HG03064 (cell line): ENCODE results near the gene RAB11B.
"Not testable (repeated sequence)": the region's sequence is repeated elsewhere in the genome, so short reads cannot be mapped to it uniquely, and the experiment has no call there.

Experiments
- ATAC-seq: cut with Tn5 transposase; IDR thresholded peaks from one replicate; pipeline ENCODE4 v1.9.1; 2021; ENCODE audit warnings: low read depth; ENCODE audit not compliant: unreplicated experiment

Gene RAB11B

DNA sequence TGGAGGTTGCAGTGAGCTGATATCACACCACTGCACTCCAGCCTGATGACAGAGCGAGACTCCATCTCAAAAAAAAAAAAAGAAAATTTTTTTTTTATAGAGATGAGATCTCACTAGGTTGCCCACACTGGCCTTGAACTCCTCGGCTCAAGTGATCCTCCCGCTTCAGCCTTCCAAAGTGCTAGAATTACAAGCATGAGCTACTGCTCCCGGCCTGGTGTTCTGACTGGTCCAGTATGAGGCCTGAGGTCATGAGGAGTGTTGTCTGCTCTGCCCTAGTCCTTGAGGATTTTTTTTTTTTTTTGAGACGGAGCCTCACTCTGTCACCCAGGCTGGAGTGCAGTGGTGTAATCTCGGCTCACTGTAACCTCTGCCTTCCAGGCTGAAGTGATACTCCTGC is 35.2 kb downstream of the RAB11B start:
- not testable (repeated sequence) for ATAC-seq

DNA sequence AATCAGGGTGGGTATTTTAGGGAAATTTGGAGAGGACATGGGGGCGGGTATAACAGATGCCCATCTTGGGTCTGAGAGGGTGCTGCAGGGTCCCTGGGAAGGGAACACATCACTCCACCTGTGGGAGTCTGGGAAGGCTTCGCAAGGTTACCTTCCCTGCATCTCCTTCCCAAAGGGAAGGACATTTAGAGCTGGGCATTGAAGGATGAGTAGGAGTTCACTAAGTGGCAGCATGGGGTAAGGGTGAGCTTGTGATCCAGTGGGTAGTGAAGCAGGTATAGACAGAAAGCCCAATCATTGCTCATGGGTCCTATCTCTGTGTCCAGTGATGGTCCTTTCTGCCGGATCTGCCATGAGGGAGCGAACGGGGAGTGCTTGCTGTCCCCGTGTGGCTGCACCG is 36.1 kb downstream of the RAB11B start:
- ATAC-seq = no peak

GRCh38 chr19:8429044-8429443 is 38.9 kb downstream of the RAB11B start:
- no peak for ATAC-seq

- ATAC-seq = no peak
Measured at GRCh38 chr19:8429826-8430225, 39.7 kb downstream of the RAB11B start.

- ATAC-seq = no peak
Measured at GRCh38 chr19:8430650-8431049, 40.5 kb downstream of the RAB11B start.

DNA sequence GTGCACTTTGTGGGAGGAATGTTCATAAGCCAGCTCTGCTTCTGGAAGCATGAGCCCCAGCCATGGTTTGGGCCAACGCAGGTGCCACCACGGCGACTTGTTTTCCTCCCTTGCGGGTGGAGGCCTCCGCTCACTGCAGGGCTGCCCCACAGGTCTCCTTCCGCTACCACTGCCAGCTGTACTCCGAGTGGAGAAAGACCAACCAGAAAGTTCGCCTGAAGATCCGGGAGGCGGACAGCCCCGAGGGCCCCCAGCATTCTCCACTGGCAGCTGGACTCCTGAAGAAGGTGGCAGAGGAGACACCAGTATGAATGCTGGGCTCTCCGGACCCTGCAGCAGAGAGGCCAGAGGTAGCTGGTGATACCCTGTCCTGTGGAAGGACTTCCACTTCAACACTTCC is 48.1 kb downstream of the RAB11B start:
- no peak for ATAC-seq

GRCh38 chr19:8441725-8442544 is 51.8 kb downstream of the RAB11B start:
- no peak for ATAC-seq

DNA sequence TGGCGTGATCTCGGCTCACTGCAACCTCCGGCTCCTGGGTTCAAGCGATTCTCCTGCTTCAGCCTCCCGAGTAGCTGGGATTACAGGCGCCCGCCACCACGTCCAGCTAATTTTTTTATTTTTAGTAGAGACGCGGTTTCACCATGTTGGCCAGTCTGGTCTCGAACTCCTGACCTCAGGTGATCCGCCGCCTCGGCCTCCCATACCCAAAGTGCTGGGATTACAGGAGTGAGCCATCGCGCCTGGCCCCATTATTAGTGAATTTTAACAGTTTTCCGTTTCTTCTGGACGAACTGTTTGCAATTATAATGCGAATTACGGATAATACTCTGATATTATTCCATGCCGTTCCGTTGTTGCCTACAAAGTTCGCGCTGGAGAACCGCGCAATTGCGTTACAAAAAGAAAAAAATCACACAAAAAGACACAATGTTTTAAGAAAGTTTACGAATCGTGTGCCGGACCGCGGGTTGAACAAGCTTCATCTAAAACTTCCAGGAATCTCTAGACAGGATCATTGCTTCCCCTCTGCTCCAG is 54.0 kb downstream of the RAB11B start:
- not testable (repeated sequence) for ATAC-seq

DNA sequence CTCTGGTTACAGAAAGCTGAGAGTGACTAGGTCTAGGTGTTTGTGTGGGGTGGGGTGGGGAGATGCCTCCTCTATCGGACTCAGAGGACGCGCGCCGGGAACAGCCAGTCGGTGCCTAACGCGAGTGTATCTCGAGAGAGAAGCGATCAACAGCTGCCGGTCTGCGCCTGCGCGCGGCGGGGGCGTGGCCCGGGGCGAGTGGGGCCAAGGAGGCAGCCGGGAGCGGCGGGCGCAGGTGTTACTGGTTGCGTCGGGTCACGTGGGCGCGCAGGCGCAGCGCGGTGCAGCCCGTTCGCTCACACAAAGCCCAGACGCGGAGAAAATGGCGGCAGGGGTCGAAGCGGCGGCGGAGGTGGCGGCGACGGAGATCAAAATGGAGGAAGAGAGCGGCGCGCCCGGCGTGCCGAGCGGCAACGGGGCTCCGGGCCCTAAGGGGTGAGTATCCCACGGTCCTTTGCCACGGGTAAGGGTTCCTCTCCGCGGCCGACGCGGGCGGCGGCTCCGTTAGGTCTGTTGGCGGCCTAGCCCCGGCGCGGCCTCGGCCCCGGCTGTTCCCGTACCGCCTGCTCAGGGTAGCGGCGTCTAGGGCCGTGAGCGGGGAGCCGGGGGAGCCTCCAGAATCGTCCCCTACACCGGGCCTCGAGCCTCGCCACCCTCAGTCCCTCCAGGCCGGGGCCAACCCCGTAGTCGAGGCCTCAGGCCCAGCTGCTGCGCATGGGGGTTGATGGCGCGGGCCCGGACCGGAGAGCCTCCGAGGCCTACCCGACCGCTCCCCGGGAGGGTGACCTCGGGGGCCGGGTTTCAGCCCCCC is 54.7 kb downstream of the RAB11B start, which contains the start of gene HNRNPM:
Gene HNRNPM (plus strand): TSS at position 299 of the 811 bp plus-strand sequence. CDS start 24 bp downstream, at position 323.
- ATAC-seq = peak; percentile 78

GRCh38 chr19:8445488-8446001 is 55.4 kb downstream of the RAB11B start:
- ATAC-seq = peak; percentile 27

GRCh38 chr19:8446061-8446709 is 56.0 kb downstream of the RAB11B start:
- no peak for ATAC-seq

- no peak for ATAC-seq
Measured at GRCh38 chr19:8449830-8450229, 59.7 kb downstream of the RAB11B start.

- no peak for ATAC-seq
Measured at GRCh38 chr19:8451377-8451776, 61.2 kb downstream of the RAB11B start.

- ATAC-seq = no peak
Measured at GRCh38 chr19:8451885-8452284, 61.7 kb downstream of the RAB11B start.

DNA sequence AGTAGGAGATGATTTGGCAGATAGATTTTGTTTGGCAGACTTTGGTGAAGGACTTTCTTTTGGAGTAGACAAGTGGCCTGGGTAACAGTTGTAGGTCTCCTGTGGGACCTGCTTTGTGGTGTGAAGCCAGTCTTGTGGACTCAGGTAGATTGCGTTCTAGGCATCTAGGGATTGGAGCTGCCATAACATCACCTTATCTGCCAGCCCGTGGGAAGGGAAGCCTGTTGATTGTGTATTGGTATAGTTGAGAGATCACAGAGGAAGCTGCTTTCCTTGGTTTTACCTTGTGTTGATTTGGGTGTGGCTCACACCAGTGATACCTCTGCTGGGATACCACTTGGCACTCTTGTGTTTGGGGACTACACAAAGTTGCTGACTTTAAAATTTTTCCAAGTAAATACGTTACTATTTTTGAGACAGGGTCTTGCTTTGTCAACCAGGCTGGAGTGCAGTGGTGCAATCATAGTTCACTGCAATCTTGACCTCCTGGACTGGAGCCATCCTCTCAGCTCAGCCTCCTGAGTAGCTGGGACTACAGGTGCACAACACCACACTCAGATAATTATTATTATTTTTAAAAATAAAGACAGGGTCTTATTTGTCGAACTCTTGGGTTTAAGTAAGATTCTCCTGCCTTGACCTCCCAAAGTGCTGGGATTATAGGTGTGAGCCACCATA is 62.4 kb downstream of the RAB11B start:
- no peak for ATAC-seq

DNA sequence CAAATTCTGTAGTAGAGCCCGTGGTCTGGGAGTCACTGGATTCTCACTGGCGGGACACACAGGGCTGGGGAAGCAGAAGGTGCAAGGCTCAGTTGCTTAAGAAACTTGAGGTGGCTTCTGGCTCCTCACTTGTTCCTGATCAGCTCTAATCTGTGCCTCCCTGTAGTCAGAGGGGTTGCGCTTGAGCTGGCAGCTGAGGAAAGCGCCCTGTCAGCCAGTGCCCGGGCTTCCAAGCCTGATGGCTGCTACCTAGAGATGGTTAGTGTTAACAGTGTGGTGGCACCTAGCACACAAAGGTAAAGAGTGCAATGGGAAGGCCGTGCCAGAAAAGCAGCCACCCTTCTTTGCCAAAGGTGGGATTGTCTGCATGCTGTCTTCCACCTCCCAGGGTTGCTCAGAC is 63.5 kb downstream of the RAB11B start:
- ATAC-seq = no peak
